ENCODE data around the gene ELOA. TPM values are rescaled to one million over a fixed set of nuclear protein-coding genes. Genes with fewer than 3 reads are reported as not detected.

The ELOA gene
- total RNA-seq, 4 donors from 2014 or later: 37.8 to 44.0 (median 41.2) TPM

GRCh38 chr1:23698466-23698865, 44.8 kb upstream of the ELOA start:
- intact Hi-C loops (cut with DNase I): no loop called here
- no peak for DNase-seq
- no peaks in the 10 kb centered on the region for H3K9me3 ChIP-seq
- no peak overlapping the region for H3K4me3 ChIP-seq
- no peak overlapping the region for H3K27ac ChIP-seq
- 72 to 78% methylated on average over 5 of the region's 5 CpGs for WGBS, 2 donors
- peaks cover 5 to 65% (median 29%) of the 10 kb centered on the region in 3 donors for H3K4me1 ChIP-seq
- TF ChIP-seq POLR2A (IDR thresholded peaks at IDR 0.05) (no peak), CTCF (IDR thresholded peaks at IDR 0.05) (no peak)
- H3K36me3 ChIP-seq: peaks cover 35 to 100% (median 50%) of the 10 kb centered on the region in 3 donors
- H3K27me3 ChIP-seq: no peaks in the 10 kb centered on the region

GRCh38 chr1:23699280-23700179, 43.7 kb upstream of the ELOA start:
- H3K27me3 ChIP-seq: no peaks in the 10 kb centered on the region
- H3K36me3 ChIP-seq: peaks cover 35 to 94% (median 39%) of the 10 kb centered on the region in 3 donors
- intact Hi-C loops (cut with DNase I): no loop called here
- no peaks in the 10 kb centered on the region for H3K9me3 ChIP-seq
- DNase-seq: no peak
- H3K4me1 ChIP-seq: peaks cover 0 to 54% (median 19%) of the 10 kb centered on the region in 3 donors
- WGBS, 2 donors: 54 to 58% methylated on average over 6 to 7 of the region's 7 CpGs
- no peak overlapping the region for H3K4me3 ChIP-seq
- no peak for TF ChIP-seq POLR2A (IDR thresholded peaks at IDR 0.05)
- no peak for TF ChIP-seq CTCF (IDR thresholded peaks at IDR 0.05)
- no peak overlapping the region for H3K27ac ChIP-seq

- intact Hi-C loops (cut with DNase I): no loop called here
- H3K36me3 ChIP-seq: peaks cover 24 to 94% (median 34%) of the 10 kb centered on the region in 3 donors
- peak overlapping the region in 1 of 4 donors; percentile 5 for H3K27ac ChIP-seq
- 90 to 100% methylated on average over 1 to 2 of the region's 2 CpGs for WGBS, 2 donors
- no peak for DNase-seq
- no peaks in the 10 kb centered on the region for H3K9me3 ChIP-seq
- no peaks in the 10 kb centered on the region for H3K27me3 ChIP-seq
- no peak overlapping the region for H3K4me3 ChIP-seq
- no peak for TF ChIP-seq CTCF (IDR thresholded peaks at IDR 0.05)
- H3K4me1 ChIP-seq: peaks cover 0 to 37% (median 6%) of the 10 kb centered on the region in 3 donors
Measured at GRCh38 chr1:23701310-23701709, 42.0 kb upstream of the ELOA start.

- intact Hi-C loops (cut with DNase I): no loop called here
- Histone ChIP-seq H3K4me1 (peaks cover 0 to 30% (median 4%) of the 10 kb centered on the region in 3 donors), H3K27ac (peak overlapping the region in 1 of 4 donors; percentile 1), H3K4me3 (no peak overlapping the region), H3K9me3 (no peaks in the 10 kb centered on the region), H3K27me3 (no peaks in the 10 kb centered on the region), H3K36me3 (peaks cover 20 to 93% (median 28%) of the 10 kb centered on the region in 3 donors)
- 67 to 85% methylated on average over 5 of the region's 5 CpGs for WGBS, 2 donors
- TF ChIP-seq POLR2A (IDR thresholded peaks at IDR 0.05) (no peak), CTCF (IDR thresholded peaks at IDR 0.05) (no peak)
- no peak for DNase-seq
Measured at GRCh38 chr1:23701996-23702395, 41.3 kb upstream of the ELOA start.

- Histone ChIP-seq H3K4me3 (no peak overlapping the region), H3K27ac (no peak overlapping the region), H3K27me3 (no peaks in the 10 kb centered on the region), H3K4me1 (peaks cover 0 to under 1% (median 0%) of the 10 kb centered on the region in 3 donors), H3K9me3 (no peaks in the 10 kb centered on the region), H3K36me3 (peaks cover 11 to 68% (median 24%) of the 10 kb centered on the region in 3 donors)
- TF ChIP-seq POLR2A (IDR thresholded peaks at IDR 0.05) (no peak), CTCF (IDR thresholded peaks at IDR 0.05) (no peak)
- intact Hi-C loops (cut with DNase I): no loop called here
- WGBS, 2 donors: 63 to 81% methylated on average over 5 to 6 of the region's 6 CpGs
- no peak for DNase-seq
Measured at GRCh38 chr1:23704834-23705495, 38.3 kb upstream of the ELOA start.
